GM19463 (cell line): Measurements from ENCODE around the gene CERS6.
"Not testable (repeated sequence)": the region's sequence is repeated elsewhere in the genome, so short reads cannot be mapped to it uniquely, and the experiment has no call there.

Experiments used
- ATAC-seq: cut with Tn5 transposase; IDR thresholded peaks from one replicate; pipeline ENCODE4 v1.9.1; 2021; ENCODE audit warnings: mild to moderate bottlenecking, moderate library complexity; ENCODE audit not compliant: unreplicated experiment

CERS6 gene

GRCh38 chr2:168496906-168497305 lies 40.8 kb downstream of the CERS6 start:
- no peak for ATAC-seq

- no peak for ATAC-seq
Measured at GRCh38 chr2:168499500-168499899, 43.4 kb downstream of the CERS6 start.

- no peak for ATAC-seq
Measured at GRCh38 chr2:168500516-168500915, 44.4 kb downstream of the CERS6 start.

GRCh38 chr2:168501466-168502065 lies 45.5 kb downstream of the CERS6 start:
- no peak for ATAC-seq

- ATAC-seq: not testable (repeated sequence)
Measured at GRCh38 chr2:168502852-168503251, 46.8 kb downstream of the CERS6 start.

- no peak for ATAC-seq
Measured at GRCh38 chr2:168503901-168504300, 47.8 kb downstream of the CERS6 start.

GRCh38 chr2:168504323-168504722 lies 48.3 kb downstream of the CERS6 start:
- ATAC-seq: no peak

GRCh38 chr2:168510125-168510756 lies 54.2 kb downstream of the CERS6 start:
- no peak for ATAC-seq

GRCh38 chr2:168514692-168515091 lies 58.6 kb downstream of the CERS6 start:
- peak; percentile 49 for ATAC-seq

- ATAC-seq: no peak
Measured at GRCh38 chr2:168515502-168515901, 59.4 kb downstream of the CERS6 start.

GRCh38 chr2:168517816-168518215 lies 61.7 kb downstream of the CERS6 start:
- ATAC-seq: no peak

- ATAC-seq: peak; percentile 34
Measured at GRCh38 chr2:168518555-168519066, 62.5 kb downstream of the CERS6 start.

- no peak for ATAC-seq
Measured at GRCh38 chr2:168519534-168520308, 63.6 kb downstream of the CERS6 start.

- ATAC-seq: no peak
Measured at GRCh38 chr2:168521053-168521741, 65.1 kb downstream of the CERS6 start.

- no peak for ATAC-seq
Measured at GRCh38 chr2:168522446-168522845, 66.4 kb downstream of the CERS6 start.

GRCh38 chr2:168524005-168524404 lies 67.9 kb downstream of the CERS6 start:
- no peak for ATAC-seq

- no peak for ATAC-seq
Measured at GRCh38 chr2:168525020-168525419, 68.9 kb downstream of the CERS6 start.

GRCh38 chr2:168525716-168526446 lies 69.8 kb downstream of the CERS6 start:
- ATAC-seq: no peak

- no peak for ATAC-seq
Measured at GRCh38 chr2:168526641-168527040, 70.6 kb downstream of the CERS6 start.

GRCh38 chr2:168528016-168528415 lies 71.9 kb downstream of the CERS6 start:
- ATAC-seq: no peak

- ATAC-seq: no peak
Measured at GRCh38 chr2:168528469-168528868, 72.4 kb downstream of the CERS6 start.
